Urothelium cell line (cell line): ENCODE data around the gene PBRM1.
A peak's percentile ranks its signal among the peaks of the same experiment; 100 is the strongest.

Source experiments
- DNase-seq: peaks from one replicate; pipeline ENCODE4 v3.0.0; 2011; ENCODE audit warnings: low spot score, mixed read lengths
- FAIRE-seq: peaks from 2 replicates; lab custom pipeline; 2011; peaks lifted over from hg19 to GRCh38; lab: Jason Lieb, UNC

PBRM1 gene

DNA sequence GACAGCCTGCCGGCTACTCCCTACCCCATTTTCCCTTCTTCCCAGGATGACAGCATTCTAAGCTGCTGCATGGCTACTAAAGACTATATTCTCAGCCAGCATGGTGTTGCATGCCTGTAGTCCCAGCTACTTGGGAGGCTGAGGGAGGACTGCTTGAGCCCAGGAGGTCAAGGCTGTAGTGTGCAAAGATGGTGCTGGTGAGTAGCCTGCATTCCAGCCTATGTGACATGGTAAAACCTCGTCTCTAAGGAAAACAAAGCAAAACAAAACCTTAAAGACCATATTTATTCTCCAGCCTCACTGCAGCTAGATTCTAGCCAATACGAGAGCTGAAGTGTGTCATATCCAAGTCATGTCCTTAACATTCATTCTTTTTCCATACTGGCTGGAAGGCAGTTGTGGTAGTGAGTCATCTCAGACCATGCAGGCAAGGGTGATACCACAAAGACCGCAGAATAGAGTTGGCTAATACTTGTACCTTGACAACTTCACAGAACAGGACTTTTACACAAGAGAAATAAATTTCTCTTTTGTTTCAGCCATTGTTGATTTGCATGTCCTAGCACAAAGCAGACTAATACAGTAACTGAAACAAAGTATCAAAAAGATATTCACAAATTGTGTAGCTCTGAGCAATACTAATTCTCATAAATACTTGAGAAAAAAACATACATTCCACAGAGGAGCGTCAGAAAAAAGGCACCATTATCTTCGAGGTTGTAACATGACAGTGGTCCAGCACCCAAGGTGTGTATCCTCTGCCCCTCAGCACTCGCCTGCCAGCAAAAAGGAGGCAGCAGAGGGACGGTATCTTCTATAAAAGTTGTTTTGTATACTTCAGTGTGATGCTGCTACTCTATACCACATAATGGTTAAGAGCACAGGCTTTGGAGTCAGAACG lies 14.8 kb downstream of the PBRM1 start:
- FAIRE-seq: peak; percentile 86
- DNase-seq: peak; percentile 88

DNA sequence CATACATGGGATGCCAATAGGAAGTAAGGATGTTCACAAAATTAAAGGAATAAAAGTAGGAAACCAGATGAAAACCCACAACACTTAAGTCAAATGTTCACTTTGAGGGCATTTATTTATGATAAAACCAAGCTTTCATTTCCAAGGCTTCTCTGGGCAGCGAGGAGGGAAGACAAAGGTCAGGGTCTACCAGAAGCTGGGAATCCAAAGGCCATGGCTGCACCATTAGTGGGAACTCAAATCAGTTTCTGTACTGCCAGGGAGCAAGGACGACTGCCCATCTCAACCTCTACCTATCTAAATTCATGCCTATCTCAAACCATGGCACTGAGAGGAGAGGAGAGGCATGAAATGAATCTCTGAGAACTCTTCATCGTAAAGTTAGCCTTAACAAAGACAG lies 22.6 kb downstream of the PBRM1 start:
- FAIRE-seq (no peak), DNase-seq (no peak)

GRCh38 chr3:52660046-52660445 lies 25.7 kb downstream of the PBRM1 start:
- FAIRE-seq (no peak), DNase-seq (no peak)

GRCh38 chr3:52655895-52656294 lies 29.8 kb downstream of the PBRM1 start:
- FAIRE-seq: no peak
- no peak for DNase-seq

GRCh38 chr3:52651592-52651991 lies 34.1 kb downstream of the PBRM1 start:
- DNase-seq (no peak), FAIRE-seq (no peak)

- DNase-seq (no peak), FAIRE-seq (no peak)
Observed at GRCh38 chr3:52650439-52650838, 35.3 kb downstream of the PBRM1 start.

- DNase-seq (no peak), FAIRE-seq (no peak)
Observed at GRCh38 chr3:52649461-52650210, 36.1 kb downstream of the PBRM1 start.

DNA sequence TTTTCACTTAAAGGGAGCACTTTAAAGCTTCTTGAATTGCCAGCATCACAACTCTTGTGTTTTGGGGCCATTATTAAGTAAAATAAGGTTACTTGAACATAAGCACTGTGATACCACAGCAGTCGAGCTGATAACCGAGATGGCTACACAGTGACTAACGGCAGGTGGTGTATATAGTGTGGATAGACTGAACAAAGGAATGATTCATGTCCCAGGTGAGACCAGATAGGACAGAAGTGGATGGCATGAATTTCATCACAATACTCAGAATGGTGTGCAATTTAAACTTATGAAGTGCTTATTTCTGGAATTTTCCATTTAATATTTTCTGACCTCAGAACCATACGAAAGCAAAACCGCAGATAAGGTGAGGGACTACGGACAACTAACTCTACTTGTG lies 40.2 kb downstream of the PBRM1 start:
- DNase-seq (no peak), FAIRE-seq (no peak)

DNA sequence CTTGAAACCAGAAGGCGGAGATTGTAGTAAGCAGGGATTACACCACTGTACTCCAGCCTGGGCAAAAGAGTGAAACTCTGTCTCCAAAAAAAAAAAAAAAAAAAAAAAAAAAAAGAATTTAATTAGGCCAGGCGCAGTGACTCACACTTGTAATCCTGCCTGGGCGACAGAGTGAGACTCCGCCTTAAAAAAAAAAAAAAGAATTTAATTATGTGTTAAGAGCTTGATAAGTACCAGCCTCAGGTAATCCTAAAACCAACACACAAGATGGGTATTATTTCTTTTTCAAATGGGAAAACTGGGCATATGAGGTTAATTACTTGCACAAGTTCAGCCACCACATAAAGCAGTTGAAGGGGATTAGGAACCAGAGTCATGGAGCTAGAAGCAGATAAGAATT lies 49.0 kb downstream of the PBRM1 start:
- FAIRE-seq (no peak), DNase-seq (no peak)

DNA sequence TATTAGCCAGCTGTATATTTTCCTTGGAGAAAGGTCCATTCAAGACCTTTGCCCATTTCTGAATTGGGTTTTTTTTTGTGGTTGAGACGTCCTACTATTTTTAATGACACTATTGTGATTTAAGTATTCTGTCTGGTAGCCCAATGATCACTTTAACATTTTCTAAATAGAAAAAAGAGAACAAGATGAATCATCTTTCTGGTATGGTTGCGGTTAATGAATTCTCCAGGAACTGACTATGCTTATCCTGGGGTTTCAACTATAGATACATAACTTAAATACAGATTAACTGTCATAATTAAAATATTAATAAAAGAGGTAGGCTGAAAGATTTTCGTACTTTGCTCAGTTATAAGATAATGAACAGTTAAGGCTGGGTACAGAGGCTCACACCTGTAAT lies 51.9 kb downstream of the PBRM1 start:
- FAIRE-seq: no peak

DNA sequence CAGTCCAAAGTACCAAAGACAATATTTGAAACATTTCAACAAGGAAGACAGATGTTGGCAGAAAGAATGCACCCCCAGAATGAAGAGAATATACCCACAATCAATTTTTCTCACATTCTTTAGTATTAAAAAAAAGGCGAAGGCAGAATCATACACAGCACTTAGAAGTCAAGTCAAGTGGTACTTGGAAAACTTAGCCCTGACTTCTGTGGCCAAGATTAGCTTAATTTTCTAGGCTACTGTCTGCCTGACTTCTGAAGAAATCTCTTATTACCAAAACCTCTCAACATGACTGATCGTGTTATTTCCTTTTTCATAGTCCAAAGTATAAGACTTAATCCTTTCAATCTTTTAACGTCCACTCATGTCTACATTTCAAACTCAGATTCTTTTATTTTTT lies 60.7 kb downstream of the PBRM1 start:
- DNase-seq (no peak), FAIRE-seq (no peak)

More for the DNA sequence above, 51.9 kb downstream of the PBRM1 start:
- DNase-seq: no peak

DNA sequence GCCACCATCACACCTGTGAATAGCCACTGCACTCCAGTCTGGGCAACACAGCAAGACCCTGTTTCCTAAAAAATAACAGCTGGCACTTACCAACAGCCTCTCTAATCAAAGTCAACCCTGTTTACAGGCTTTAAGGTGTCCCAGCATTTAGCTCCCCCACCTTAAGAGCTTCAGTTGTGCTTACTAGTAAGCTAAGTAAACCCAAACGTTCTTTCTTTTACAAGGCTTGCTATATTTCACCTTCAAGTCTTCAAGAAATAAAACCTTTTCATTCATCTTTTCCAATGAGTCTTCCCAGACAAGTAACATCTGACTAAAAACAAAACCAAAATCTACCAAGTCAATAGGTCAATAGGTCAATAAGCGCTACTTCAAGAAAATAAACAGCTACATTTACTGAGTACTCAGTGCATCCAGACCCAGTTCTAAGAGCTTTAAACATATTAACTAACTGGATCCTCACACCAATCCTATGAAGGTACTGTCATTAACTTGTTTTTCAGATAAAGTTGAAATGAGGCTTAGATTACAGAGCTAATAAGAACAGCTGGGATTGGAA lies 62.4 kb downstream of the PBRM1 start:
- DNase-seq: no peak
- FAIRE-seq: no peak

GRCh38 chr3:52620580-52620979 lies 65.1 kb downstream of the PBRM1 start:
- FAIRE-seq (no peak), DNase-seq (no peak)

- FAIRE-seq: no peak
- no peak for DNase-seq
Observed at GRCh38 chr3:52615166-52615565, 70.5 kb downstream of the PBRM1 start.

DNA sequence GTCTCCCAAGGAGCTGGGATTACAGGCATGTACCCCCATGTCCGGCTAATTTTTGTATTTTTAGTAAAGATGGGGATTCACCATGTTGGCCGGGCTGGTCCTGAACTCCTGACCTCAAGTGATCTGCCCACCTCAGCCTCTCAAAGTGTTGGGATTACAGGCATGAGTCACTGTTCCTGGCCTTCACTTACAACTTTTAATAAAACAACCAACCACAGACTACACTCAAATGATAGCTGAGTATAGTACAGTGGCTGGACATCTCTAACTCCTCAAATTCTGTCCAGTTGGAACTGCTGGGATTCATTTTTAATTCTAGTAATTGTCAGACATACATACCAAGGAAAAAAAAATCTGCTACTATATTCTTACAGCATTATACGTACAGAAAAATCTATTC lies 71.0 kb downstream of the PBRM1 start:
- no peak for FAIRE-seq
- no peak for DNase-seq

- FAIRE-seq (no peak), DNase-seq (no peak)
Observed at GRCh38 chr3:52609316-52609815, 76.3 kb downstream of the PBRM1 start.

GRCh38 chr3:52608337-52608736 lies 77.4 kb downstream of the PBRM1 start:
- DNase-seq: no peak
- FAIRE-seq: no peak

- DNase-seq (peak; percentile 76), FAIRE-seq (peak; percentile 81)
Observed at GRCh38 chr3:52606373-52607085, 79.2 kb downstream of the PBRM1 start.

- FAIRE-seq (no peak), DNase-seq (no peak)
Observed at GRCh38 chr3:52600258-52600657, 85.5 kb downstream of the PBRM1 start.

- FAIRE-seq (no peak), DNase-seq (no peak)
Observed at GRCh38 chr3:52596658-52597265, 89.0 kb downstream of the PBRM1 start.

DNA sequence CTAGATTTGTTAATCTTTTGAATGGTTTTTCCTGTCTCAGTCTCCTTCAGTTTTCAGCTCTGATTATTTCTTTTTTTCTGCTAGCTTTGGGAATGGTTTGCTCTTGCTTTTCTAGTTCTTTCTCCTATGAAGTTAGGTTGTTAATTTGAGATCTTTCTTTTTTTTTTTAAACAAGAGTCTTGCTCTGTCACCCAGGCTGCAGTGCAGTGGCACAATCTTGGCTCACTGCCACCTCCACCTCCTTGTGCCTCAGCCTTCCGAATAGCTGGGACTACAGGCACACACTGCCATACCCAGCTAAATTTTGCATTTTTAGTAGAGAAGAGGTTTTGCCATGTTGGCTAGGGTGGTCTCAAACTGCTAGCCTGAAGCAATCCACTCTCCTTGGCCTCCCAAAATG lies 92.6 kb downstream of the PBRM1 start:
- DNase-seq: no peak
- no peak for FAIRE-seq
